PC-3 (cell line): ENCODE measurements around the gene MORC3.

Source experiments
- CTCF ChIP-seq: fragments of 300-600 bp; sonication (generic); conservative IDR thresholded peaks from 2 replicates; pipeline ENCODE4 v1.5.1; 2017; ENCODE audit warnings: antibody characterized with exemption, low read depth, mild to moderate bottlenecking, low read length
- EZH2 ChIP-seq: fragments of 300-600 bp; sonication (generic); IDR thresholded peaks from one replicate; pipeline ENCODE4 v1.6.1; 2017; ENCODE audit warnings: antibody characterized with exemption, mild to moderate bottlenecking, low read length; ENCODE audit not compliant: unreplicated experiment
- EZH2phosphoT487 ChIP-seq: fragments of 300-600 bp; sonication (generic); IDR thresholded peaks from 2 replicates; pipeline ENCODE4 v1.6.1; 2018; ENCODE audit warnings: mild to moderate bottlenecking, antibody characterized with exemption, low read length, borderline replicate concordance

GRCh38 chr21:36415375-36415774 lies 95.4 kb downstream of the MORC3 start:
- TF ChIP-seq CTCF: no peak
- no peak for TF ChIP-seq EZH2phosphoT487
- no peak for TF ChIP-seq EZH2
